HEK293 (cell line): ENCODE measurements around the gene CCDC187.

Experiments
- CTCF ChIA-PET: fragments of 350-600 bp; formaldehyde crosslinking; extraction: SDS; loops from one replicate; lab custom pipeline; 2021; ENCODE audit warnings: antibody characterized with exemption; lab: Yijun Ruan, JAX
- POLR2A ChIA-PET: fragments of 300-600 bp; formaldehyde crosslinking; extraction: SDS; loops from one replicate; lab custom pipeline; 2020; ENCODE audit warnings: antibody characterized with exemption, inconsistent platforms; lab: Yijun Ruan, JAX
- H3K27ac ChIP-seq: fragments of 200-500 bp; sonication (Bioruptor generic); 2 replicates; pipeline ENCODE4 v1.5.1; 2014; ENCODE audit warnings: low read depth, low read length, control low read depth, inconsistent platforms; ENCODE audit errors: extremely low read depth
- H3K36me3 ChIP-seq, 2 experiments: fragments of 200-500 bp in 1 of 2; sonication (Bioruptor generic) in 1 of 2; 1 replicate in 1 of 2; 2 replicates in 1 of 2; pipeline ENCODE4 v1.5.1; 2014 to 2017; ENCODE audit warnings: inconsistent platforms in 2 of 2, low read length in 2 of 2; ENCODE audit not compliant: control insufficient read depth in 2 of 2, insufficient read depth in 1 of 2
- H3K4me1 ChIP-seq: fragments of 200-500 bp; sonication (Bioruptor generic); 2 replicates; pipeline ENCODE4 v1.5.1; 2014; ENCODE audit warnings: mild to moderate bottlenecking, low read length, inconsistent platforms; ENCODE audit not compliant: control insufficient read depth, insufficient read depth
- H3K4me3 ChIP-seq: 2 replicates; pipeline ENCODE4 v1.5.1; 2011; ENCODE audit warnings: low read depth, mild to moderate bottlenecking, control low read depth, low read length, moderate library complexity
- H3K9me3 ChIP-seq: fragments of 200-500 bp; sonication (Bioruptor generic); 2 replicates; pipeline ENCODE4 v1.5.1; 2014; ENCODE audit warnings: low read depth, low read length, inconsistent platforms; ENCODE audit not compliant: control insufficient read depth, insufficient read depth
- GLI4 ChIP-seq: fragments of 450-650 bp; formaldehyde crosslinking; IDR thresholded peaks from 2 replicates; pipeline ENCODE4 v1.5.1; 2016; ENCODE audit warnings: missing biosample characterization, missing genetic modification characterization
- GLIS2 ChIP-seq: fragments of 450-650 bp; formaldehyde crosslinking; IDR thresholded peaks from 2 replicates; pipeline ENCODE4 v1.5.1; 2016; ENCODE audit warnings: missing biosample characterization, missing genetic modification characterization
- KLF1 ChIP-seq: fragments of 450-650 bp; formaldehyde crosslinking; IDR thresholded peaks from 2 replicates; pipeline ENCODE4 v1.5.1; 2016; ENCODE audit warnings: missing biosample characterization, missing genetic modification characterization
- MYNN ChIP-seq: fragments of 450-650 bp; formaldehyde crosslinking; IDR thresholded peaks from 2 replicates; pipeline ENCODE4 v1.5.1; 2016; ENCODE audit warnings: missing biosample characterization, missing genetic modification characterization, borderline replicate concordance
- TSHZ1 ChIP-seq: fragments of 450-650 bp; formaldehyde crosslinking; IDR thresholded peaks from 2 replicates; pipeline ENCODE4 v1.5.1; 2016; ENCODE audit warnings: missing biosample characterization, missing genetic modification characterization, borderline replicate concordance
- ZEB2 ChIP-seq: fragments of 450-650 bp; formaldehyde crosslinking; IDR thresholded peaks from 2 replicates; pipeline ENCODE4 v1.5.1; 2016; ENCODE audit warnings: missing biosample characterization, missing genetic modification characterization
- ZFHX2 ChIP-seq: fragments of 450-650 bp; formaldehyde crosslinking; conservative IDR thresholded peaks from 2 replicates; pipeline ENCODE4 v1.5.1; 2016; ENCODE audit warnings: missing biosample characterization, missing genetic modification characterization
- ZNF157 ChIP-seq: fragments of 450-650 bp; formaldehyde crosslinking; IDR thresholded peaks from 2 replicates; pipeline ENCODE4 v1.5.1; 2016; ENCODE audit warnings: missing biosample characterization, missing genetic modification characterization
- ZNF19 ChIP-seq: fragments of 450-650 bp; formaldehyde crosslinking; IDR thresholded peaks from 2 replicates; pipeline ENCODE4; 2016; ENCODE audit warnings: missing biosample characterization, missing genetic modification characterization, low read depth
- ZNF302 ChIP-seq: fragments of 450-650 bp; formaldehyde crosslinking; IDR thresholded peaks from 2 replicates; pipeline ENCODE4 v1.5.1; 2016; ENCODE audit warnings: missing biosample characterization, missing genetic modification characterization, low read depth
- ZNF350 ChIP-seq: fragments of 450-650 bp; formaldehyde crosslinking; IDR thresholded peaks from 2 replicates; pipeline ENCODE4 v1.5.0; 2017; ENCODE audit warnings: missing biosample characterization, mild to moderate bottlenecking, missing genetic modification characterization
- ZNF555 ChIP-seq: fragments of 450-650 bp; formaldehyde crosslinking; conservative IDR thresholded peaks from 2 replicates; pipeline ENCODE4 v1.5.1; 2017; ENCODE audit warnings: missing biosample characterization, mild to moderate bottlenecking, missing genetic modification characterization, inconsistent platforms
- ZNF76 ChIP-seq: fragments of 450-650 bp; formaldehyde crosslinking; IDR thresholded peaks from 2 replicates; pipeline ENCODE4; 2016; ENCODE audit warnings: low read depth, missing biosample characterization, missing genetic modification characterization, borderline replicate concordance
- ZSCAN30 ChIP-seq: fragments of 450-650 bp; IDR thresholded peaks from 2 replicates; pipeline ENCODE4 v1.5.1; 2018; ENCODE audit warnings: missing biosample characterization, mild to moderate bottlenecking, missing genetic modification characterization, moderate library complexity
- TF ChIP-seq, protein P1 (sequence below): fragments of 450-650 bp; formaldehyde crosslinking; IDR thresholded peaks from 2 replicates; pipeline ENCODE4 v1.5.1; 2017; ENCODE audit warnings: missing biosample characterization, missing genetic modification characterization

CCDC187 gene

GRCh38 chr9:136312009-136312375 is 8.1 kb upstream of the CCDC187 start:
- Histone ChIP-seq H3K9me3 (no peaks in the 10 kb centered on the region), H3K27ac (no peak overlapping the region), H3K36me3 (no peaks in the 10 kb centered on the region), H3K4me3 (no peak overlapping the region), H3K4me1 (no peaks in the 10 kb centered on the region)
- POLR2A ChIA-PET = interaction anchor here (0.8 kb wide), 1 partner anchor 45 kb away, joined by 3 read pairs; no protein-coding TSS in a partner anchor
- CTCF ChIA-PET = interaction anchor here (0.5 to 3.7 kb wide), 13 partner anchors 9 to 322 kb away, joined by 3 to 30 read pairs (median 4); partner anchors contain the start of gene DNLZ
- no peak for TF ChIP-seq ZNF555
- no peak for TF ChIP-seq ZSCAN30 (tag by site-specific recombination)
- TF ChIP-seq ZNF350 (tag by site-specific recombination) = no peak
- TF ChIP-seq TSHZ1 (tag by site-specific recombination) = no peak
- TF ChIP-seq ZNF302 (tag by site-specific recombination) = no peak

DNA sequence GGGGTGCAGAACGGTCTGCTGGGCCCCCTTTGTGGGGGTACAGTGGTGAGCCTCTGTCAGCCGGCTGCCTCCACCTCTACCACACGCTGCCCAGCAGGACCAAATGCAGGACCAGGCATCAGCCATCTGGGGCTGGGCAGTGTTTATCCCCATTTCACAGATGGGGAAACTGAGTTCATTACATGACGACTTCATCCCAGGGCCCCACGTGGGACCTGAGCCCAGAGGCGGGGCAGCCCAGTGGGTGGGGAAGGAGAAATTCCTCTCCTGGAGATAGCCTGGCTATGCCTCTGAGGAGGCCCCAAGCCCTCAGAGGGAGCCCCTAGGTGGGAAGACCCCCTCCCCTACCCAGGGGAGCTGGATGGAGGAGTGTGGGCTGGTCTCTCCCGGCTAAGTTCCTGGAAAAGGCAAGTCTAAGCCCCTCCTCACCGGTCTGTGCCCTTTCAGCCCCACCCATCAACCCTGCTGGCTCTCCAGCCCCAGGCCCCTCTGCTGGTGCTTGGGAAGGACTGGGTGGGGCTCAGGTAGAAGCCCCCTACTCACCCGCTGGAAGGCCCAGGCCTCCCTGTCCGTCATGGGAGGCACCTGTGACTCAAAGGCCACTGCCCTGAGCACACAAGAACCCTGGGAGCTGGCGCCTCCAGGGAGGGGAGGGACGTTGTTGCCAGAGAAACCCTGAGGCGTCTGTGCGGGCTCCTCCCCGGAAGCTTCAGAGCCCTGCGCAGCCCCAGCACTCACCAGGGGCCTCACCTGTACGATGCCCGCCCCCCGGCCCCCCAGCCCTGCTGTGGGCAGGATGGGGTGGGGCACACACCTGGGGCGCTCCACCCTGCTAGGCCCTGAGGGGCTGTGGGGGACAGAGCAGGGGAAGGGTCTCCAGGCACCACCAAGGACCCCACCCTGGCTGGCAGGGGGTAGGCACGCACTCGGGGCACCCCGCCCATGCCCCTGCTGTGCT is 7.4 kb upstream of the CCDC187 start:
- no peaks in the 10 kb centered on the region for H3K4me1 ChIP-seq
- TF ChIP-seq KLF1 (tag by site-specific recombination) (peak; percentile 91), ZNF157 (tag by site-specific recombination) (no peak), MYNN (no peak), GLIS2 (tag by site-specific recombination) (0 out of 2 replicates have a peak, but pooled peaks have one; percentile 25), ZEB2 (tag by site-specific recombination) (no peak)
- TF ChIP-seq, all 188 proteins: peak for 2
- CTCF ChIA-PET = interaction anchor here (0.5 to 3.7 kb wide), 14 partner anchors 10 to 323 kb away, joined by 3 to 30 read pairs (median 4); partner anchors contain the start of gene DNLZ
- POLR2A ChIA-PET = interaction anchor here (0.8 to 1.0 kb wide), 2 partner anchors 44 kb away, joined by 3 read pairs; no protein-coding TSS in a partner anchor
- H3K9me3 ChIP-seq = no peaks in the 10 kb centered on the region
- no peak overlapping the region for H3K27ac ChIP-seq
- no peaks in the 10 kb centered on the region for H3K36me3 ChIP-seq
- no peak overlapping the region for H3K4me3 ChIP-seq

- ChIA-PET POLR2A (interaction anchor here (1.0 kb wide), 1 partner anchor 43 kb away, joined by 3 read pairs; no protein-coding TSS in a partner anchor), CTCF (interaction anchor here (1.3 kb wide), 1 partner anchor 53 kb away, joined by 4 read pairs; the partner anchor contains the start of gene DNLZ)
- TF ChIP-seq ZFHX2 (tag by site-specific recombination) (peak; percentile 24; the same call in 1 of the 2 replicates), ZNF19 (no peak), GLI4 (tag by site-specific recombination) (0 out of 2 replicates have a peak, but pooled peaks have one; percentile 6), ZNF76 (tag by site-specific recombination) (no peak)
- TF ChIP-seq, protein P1, sequence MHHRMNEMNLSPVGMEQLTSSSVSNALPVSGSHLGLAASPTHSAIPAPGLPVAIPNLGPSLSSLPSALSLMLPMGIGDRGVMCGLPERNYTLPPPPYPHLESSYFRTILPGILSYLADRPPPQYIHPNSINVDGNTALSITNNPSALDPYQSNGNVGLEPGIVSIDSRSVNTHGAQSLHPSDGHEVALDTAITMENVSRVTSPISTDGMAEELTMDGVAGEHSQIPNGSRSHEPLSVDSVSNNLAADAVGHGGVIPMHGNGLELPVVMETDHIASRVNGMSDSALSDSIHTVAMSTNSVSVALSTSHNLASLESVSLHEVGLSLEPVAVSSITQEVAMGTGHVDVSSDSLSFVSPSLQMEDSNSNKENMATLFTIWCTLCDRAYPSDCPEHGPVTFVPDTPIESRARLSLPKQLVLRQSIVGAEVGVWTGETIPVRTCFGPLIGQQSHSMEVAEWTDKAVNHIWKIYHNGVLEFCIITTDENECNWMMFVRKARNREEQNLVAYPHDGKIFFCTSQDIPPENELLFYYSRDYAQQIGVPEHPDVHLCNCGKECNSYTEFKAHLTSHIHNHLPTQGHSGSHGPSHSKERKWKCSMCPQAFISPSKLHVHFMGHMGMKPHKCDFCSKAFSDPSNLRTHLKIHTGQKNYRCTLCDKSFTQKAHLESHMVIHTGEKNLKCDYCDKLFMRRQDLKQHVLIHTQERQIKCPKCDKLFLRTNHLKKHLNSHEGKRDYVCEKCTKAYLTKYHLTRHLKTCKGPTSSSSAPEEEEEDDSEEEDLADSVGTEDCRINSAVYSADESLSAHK = no peak
- no peaks in the 10 kb centered on the region for H3K4me1 ChIP-seq
- H3K9me3 ChIP-seq = no peaks in the 10 kb centered on the region
- H3K27ac ChIP-seq = no peak overlapping the region
- H3K36me3 ChIP-seq = no peaks in the 10 kb centered on the region
- H3K4me3 ChIP-seq = no peak overlapping the region
Measured at GRCh38 chr9:136310273-136311030, 6.6 kb upstream of the CCDC187 start.
